Stimulated activated CD4-positive, alpha-beta T cell treated with anti-CD3 and anti-CD28 coated beads, TNF-alpha, amount 100 ng/mL, for 48 hours (primary cell): Measurements from ENCODE around the gene SCGB3A1.

Source experiments
- DNase-seq, 3 donors: peaks; one replicate each; pipeline ENCODE4 v3.0.0-alpha.2; 2020; ENCODE audit warnings: low read depth in 3 of 3

Gene SCGB3A1

GRCh38 chr5:180586870-180587269, 4.4 kb downstream of the SCGB3A1 start:
- no peak for DNase-seq

- DNase-seq: no peak
Measured at GRCh38 chr5:180586204-180586603, 5.1 kb downstream of the SCGB3A1 start.

- no peak for DNase-seq
Measured at GRCh38 chr5:180583738-180584137, 7.6 kb downstream of the SCGB3A1 start.

GRCh38 chr5:180580681-180581080, 10.6 kb downstream of the SCGB3A1 start:
- no peak for DNase-seq

- no peak for DNase-seq
Measured at GRCh38 chr5:180575571-180575970, 15.7 kb downstream of the SCGB3A1 start.

GRCh38 chr5:180568914-180569313, 22.4 kb downstream of the SCGB3A1 start:
- DNase-seq: no peak

- DNase-seq: peak in 1 of 3 donors; percentile 22
Measured at GRCh38 chr5:180563994-180564393, 27.3 kb downstream of the SCGB3A1 start.

- DNase-seq: no peak
Measured at GRCh38 chr5:180558232-180558631, 33.1 kb downstream of the SCGB3A1 start.

GRCh38 chr5:180557217-180557809, 34.0 kb downstream of the SCGB3A1 start:
- DNase-seq: no peak

GRCh38 chr5:180555168-180555921, 36.0 kb downstream of the SCGB3A1 start:
- no peak for DNase-seq

- no peak for DNase-seq
Measured at GRCh38 chr5:180553530-180553929, 37.8 kb downstream of the SCGB3A1 start.

GRCh38 chr5:180548563-180548962, 42.7 kb downstream of the SCGB3A1 start:
- DNase-seq: no peak

- DNase-seq: no peak
Measured at GRCh38 chr5:180545248-180545647, 46.1 kb downstream of the SCGB3A1 start.

- no peak for DNase-seq
Measured at GRCh38 chr5:180541710-180542109, 49.6 kb downstream of the SCGB3A1 start.
